Activated naive CD8-positive, alpha-beta T cell treated with anti-CD3 and anti-CD28 coated beads for 36 hours (primary cell): Measurements from ENCODE around the gene PCDHB5. TPM values are rescaled to one million over a fixed set of nuclear protein-coding genes. Genes with fewer than 3 reads are reported as not detected.
"Not testable (repeated sequence)": the region's sequence is repeated elsewhere in the genome, so short reads cannot be mapped to it uniquely, and the experiment has no call there.

Source experiments
- DNase-seq: peaks from one replicate; pipeline ENCODE4 v3.0.0; 2021
- H3K27ac Mint-ChIP-seq: one replicate; pipeline ENCODE4 v1.8.0; 2022; ENCODE audit warnings: mild to moderate bottlenecking, moderate library complexity, mixed read lengths
- H3K27me3 Mint-ChIP-seq: one replicate; pipeline ENCODE4 v1.8.0; 2022; ENCODE audit warnings: mild to moderate bottlenecking, mixed read lengths
- H3K36me3 Mint-ChIP-seq: one replicate; pipeline ENCODE4 v1.8.0; 2021; ENCODE audit warnings: mild to moderate bottlenecking, mixed read lengths
- H3K4me1 Mint-ChIP-seq: one replicate; pipeline ENCODE4 v1.8.0; 2021; ENCODE audit warnings: mixed read lengths
- H3K4me3 Mint-ChIP-seq: one replicate; pipeline ENCODE4 v1.8.0; 2022; ENCODE audit warnings: mild to moderate bottlenecking, moderate library complexity, mixed read lengths
- H3K9me3 Mint-ChIP-seq: one replicate; pipeline ENCODE4 v1.8.0; 2022; ENCODE audit warnings: mixed read lengths
- total RNA-seq, 2 experiments: library from RNA; stranded (reverse); gene quantifications; one replicate each; pipeline ENCODE4 v1.2.3, GENCODE V29; 2021

PCDHB5 gene
- total RNA-seq, 2 experiments from 2014 or later: not detected

DNA sequence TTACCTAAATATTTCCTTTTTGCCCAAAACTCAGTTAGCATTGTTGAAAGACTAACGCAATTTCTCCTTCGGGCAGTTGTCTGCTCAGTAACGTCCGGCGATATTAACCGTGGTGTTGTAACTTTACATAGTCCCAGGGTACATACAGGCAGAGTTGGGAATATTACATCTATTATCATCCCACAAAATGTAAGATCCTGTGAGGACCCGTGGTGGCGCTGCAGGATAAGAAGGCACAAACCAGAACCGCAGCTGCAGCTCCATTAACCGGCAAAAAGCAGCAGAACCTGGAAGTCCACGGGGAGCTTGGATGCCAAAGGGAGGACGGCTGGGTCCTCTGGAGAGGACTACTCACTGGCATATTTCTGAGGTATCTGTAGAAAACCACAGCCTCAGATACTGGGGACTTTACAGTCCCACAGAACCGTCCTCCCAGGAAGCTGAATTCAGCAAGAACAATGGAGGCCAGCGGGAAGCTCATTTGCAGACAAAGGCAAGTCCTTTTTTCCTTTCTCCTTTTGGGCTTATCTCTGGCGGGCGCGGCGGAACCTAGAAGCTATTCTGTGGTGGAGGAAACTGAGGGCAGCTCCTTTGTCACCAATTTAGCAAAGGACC lies 42.7 kb downstream of the PCDHB5 start, which contains the start of gene PCDHB8:
Gene PCDHB8 (plus strand): TSS at position 214 of the 615 bp plus-strand sequence. CDS start 245 bp downstream, at position 459.
- Mint-ChIP-seq H3K27me3 (peaks cover 36% of the 10 kb centered on the region), H3K36me3 (peaks cover 13% of the 10 kb centered on the region), H3K9me3 (peaks cover 24% of the 10 kb centered on the region)
- not testable (repeated sequence) for DNase-seq, H3K4me1 Mint-ChIP-seq, H3K27ac Mint-ChIP-seq, H3K4me3 Mint-ChIP-seq

DNA sequence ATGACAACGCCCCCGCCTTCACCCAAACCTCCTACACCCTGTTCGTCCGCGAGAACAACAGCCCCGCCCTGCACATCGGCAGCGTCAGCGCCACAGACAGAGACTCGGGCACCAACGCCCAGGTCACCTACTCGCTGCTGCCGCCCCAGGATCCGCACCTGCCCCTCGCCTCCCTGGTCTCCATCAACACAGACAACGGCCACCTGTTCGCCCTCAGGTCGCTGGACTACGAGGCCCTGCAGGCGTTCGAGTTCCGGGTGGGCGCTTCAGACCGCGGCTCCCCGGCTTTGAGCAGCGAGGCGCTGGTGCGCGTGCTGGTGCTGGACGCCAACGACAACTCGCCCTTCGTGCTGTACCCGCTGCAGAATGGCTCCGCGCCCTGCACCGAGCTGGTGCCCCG lies 44.4 kb downstream of the PCDHB5 start:
- not testable (repeated sequence) for H3K27ac Mint-ChIP-seq, H3K4me3 Mint-ChIP-seq, DNase-seq, H3K4me1 Mint-ChIP-seq, H3K36me3 Mint-ChIP-seq
- Mint-ChIP-seq H3K9me3 (peaks cover 29% of the 10 kb centered on the region), H3K27me3 (peaks cover 32% of the 10 kb centered on the region)

DNA sequence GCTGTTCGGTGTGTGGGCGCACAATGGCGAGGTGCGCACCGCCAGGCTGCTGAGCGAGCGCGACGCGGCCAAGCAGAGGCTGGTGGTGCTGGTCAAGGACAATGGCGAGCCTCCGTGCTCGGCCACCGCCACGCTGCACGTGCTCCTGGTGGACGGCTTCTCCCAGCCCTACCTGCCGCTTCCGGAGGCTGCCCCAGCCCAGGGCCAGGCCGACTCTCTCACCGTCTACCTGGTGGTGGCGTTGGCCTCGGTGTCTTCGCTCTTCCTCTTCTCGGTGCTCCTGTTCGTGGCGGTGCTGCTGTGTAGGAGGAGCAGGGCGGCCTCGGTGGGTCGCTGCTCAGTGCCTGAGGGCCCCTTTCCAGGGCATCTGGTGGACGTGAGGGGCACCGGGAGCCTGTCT lies 44.9 kb downstream of the PCDHB5 start:
- Mint-ChIP-seq H3K36me3 (peaks cover 10% of the 10 kb centered on the region), H3K9me3 (peaks cover 31% of the 10 kb centered on the region), H3K27me3 (peaks cover 37% of the 10 kb centered on the region)
- DNase-seq, H3K4me3 Mint-ChIP-seq, H3K4me1 Mint-ChIP-seq, H3K27ac Mint-ChIP-seq: not testable (repeated sequence)

DNA sequence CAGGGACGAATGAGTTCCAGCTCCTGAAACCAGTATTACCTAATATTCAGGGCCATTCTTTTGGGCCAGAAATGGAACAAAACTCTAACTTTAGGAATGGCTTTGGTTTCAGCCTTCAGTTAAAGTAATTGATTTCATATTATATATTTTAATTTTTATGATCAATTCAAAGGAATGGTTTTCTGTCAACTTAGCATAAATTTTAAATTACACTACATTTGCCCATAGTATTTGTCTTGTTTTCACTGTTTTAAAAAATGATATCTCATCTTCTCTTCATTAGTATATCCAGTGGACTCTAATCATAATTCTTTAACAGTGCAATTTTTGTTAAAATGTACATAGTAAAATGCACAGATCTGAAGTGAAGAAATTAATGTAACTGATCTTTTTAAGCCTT lies 45.3 kb downstream of the PCDHB5 start:
- Mint-ChIP-seq H3K27ac (no peak overlapping the region), H3K4me3 (no peak overlapping the region), H3K27me3 (peaks cover 42% of the 10 kb centered on the region), H3K36me3 (peaks cover 7% of the 10 kb centered on the region), H3K9me3 (peaks cover 31% of the 10 kb centered on the region), H3K4me1 (no peaks in the 10 kb centered on the region)
- no peak for DNase-seq

DNA sequence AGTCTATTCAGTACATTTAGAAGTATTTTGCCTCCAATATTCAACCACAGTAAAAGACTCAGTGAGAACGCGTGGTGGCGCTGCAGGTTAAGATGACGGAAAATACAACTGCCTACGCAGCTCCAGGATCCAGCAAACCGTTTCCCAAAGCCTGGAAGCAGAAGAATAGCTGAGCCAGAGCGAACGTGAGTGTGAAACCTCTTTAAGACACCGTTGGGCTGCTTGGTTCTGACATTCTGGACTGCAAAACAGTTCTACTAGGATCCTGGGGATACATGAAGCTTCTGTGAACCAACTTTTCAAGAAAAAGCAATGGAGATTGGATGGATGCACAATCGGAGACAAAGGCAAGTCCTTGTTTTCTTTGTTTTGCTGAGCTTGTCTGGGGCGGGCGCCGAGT lies 47.2 kb downstream of the PCDHB5 start, which contains the start of gene PCDHB16:
Gene PCDHB16 (plus strand): TSS at position 140 of the 400 bp plus-strand sequence. CDS start 173 bp downstream, at position 313.
- Mint-ChIP-seq H3K9me3 (peaks cover 38% of the 10 kb centered on the region), H3K4me1 (peaks cover 3% of the 10 kb centered on the region), H3K4me3 (no peak within 1 kb of the TSS)

DNA sequence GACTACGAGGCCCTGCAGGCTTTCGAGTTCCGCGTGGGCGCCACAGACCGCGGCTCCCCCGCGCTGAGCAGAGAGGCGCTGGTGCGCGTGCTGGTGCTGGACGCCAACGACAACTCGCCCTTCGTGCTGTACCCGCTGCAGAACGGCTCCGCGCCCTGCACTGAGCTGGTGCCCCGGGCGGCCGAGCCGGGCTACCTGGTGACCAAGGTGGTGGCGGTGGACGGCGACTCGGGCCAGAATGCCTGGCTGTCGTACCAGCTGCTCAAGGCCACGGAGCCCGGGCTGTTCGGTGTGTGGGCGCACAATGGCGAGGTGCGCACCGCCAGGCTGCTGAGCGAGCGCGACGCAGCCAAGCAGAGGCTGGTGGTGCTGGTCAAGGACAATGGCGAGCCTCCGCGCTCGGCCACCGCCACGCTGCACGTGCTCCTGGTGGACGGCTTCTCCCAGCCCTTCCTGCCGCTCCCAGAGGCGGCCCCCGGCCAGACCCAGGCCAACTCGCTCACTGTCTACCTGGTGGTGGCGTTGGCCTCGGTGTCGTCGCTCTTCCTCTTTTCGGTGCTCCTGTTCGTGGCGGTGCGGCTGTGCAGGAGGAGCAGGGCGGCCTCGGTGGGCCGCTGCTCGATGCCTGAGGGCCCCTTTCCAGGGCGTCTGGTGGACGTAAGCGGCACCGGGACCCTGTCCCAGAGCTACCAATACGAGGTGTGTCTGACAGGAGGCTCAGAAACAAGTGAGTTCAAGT lies 49.3 kb downstream of the PCDHB5 start:
- H3K9me3 Mint-ChIP-seq: peaks cover 46% of the 10 kb centered on the region
- peak overlapping the region; percentile 42 for H3K27ac Mint-ChIP-seq
- not testable (repeated sequence) for H3K4me3 Mint-ChIP-seq, H3K4me1 Mint-ChIP-seq, DNase-seq
- H3K36me3 Mint-ChIP-seq: peaks cover 18% of the 10 kb centered on the region
- peaks cover 72% of the 10 kb centered on the region for H3K27me3 Mint-ChIP-seq

More for the DNA sequence above, 47.2 kb downstream of the PCDHB5 start, which contains the start of gene PCDHB16:
- peaks cover 57% of the 10 kb centered on the region for H3K27me3 Mint-ChIP-seq
- no peak within 1 kb of the TSS for H3K27ac Mint-ChIP-seq
- no peak for DNase-seq
- H3K36me3 Mint-ChIP-seq: peaks cover 9% of the 10 kb centered on the region

DNA sequence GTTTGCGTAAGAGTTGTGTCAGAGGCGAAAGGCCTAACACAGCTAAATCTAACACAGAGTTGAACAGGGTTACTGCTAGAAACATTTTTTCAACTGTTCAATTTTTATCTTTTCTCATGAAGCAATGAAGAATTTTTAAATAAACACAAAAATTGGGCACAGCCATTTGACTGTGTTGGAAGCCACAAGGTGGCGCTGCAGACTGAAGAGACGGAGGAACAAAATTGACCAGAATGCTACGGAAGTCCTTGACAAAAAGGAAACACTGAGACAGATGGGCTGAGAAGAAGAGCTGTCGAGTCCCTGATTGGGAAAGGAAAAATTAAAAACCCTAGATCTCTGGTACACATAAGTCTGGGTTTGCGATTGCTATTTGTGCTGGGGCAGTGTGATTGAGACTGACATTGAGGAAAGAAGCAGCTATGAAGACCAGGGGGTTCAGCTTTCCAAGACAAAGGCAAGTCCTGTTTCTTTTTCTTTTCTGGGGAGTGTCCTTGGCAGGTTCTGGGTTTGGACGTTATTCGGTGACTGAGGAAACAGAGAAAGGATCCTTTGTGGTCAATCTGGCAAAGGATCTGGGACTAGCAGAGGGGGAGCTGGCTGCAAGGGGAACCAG lies 52.0 kb downstream of the PCDHB5 start, which contains the start of gene PCDHB9:
Gene PCDHB9 (plus strand): TSS at position 265 of the 616 bp plus-strand sequence. CDS start 158 bp downstream, at position 423.
- H3K27ac Mint-ChIP-seq: no peak within 1 kb of the TSS
- no peak within 1 kb of the TSS for H3K4me3 Mint-ChIP-seq
- DNase-seq: no peak
- peaks cover 19% of the 10 kb centered on the region for H3K36me3 Mint-ChIP-seq
- peaks cover 85% of the 10 kb centered on the region for H3K27me3 Mint-ChIP-seq
- H3K4me1 Mint-ChIP-seq: peaks cover 3% of the 10 kb centered on the region
- peaks cover 44% of the 10 kb centered on the region for H3K9me3 Mint-ChIP-seq

Other genes with a start within 250 kb of the PCDHB5 start
- not detected for gene PCDHAC1, start 208.9 kb upstream of the PCDHB5 start, total RNA-seq
- gene PCDHAC2, start 168.7 kb upstream of the PCDHB5 start, total RNA-seq: not detected
- gene PCDHB1, start 83.8 kb upstream of the PCDHB5 start, total RNA-seq: not detected
- gene PCDHB2, start 40.6 kb upstream of the PCDHB5 start, total RNA-seq: not detected
- gene PCDHB3, start 34.7 kb upstream of the PCDHB5 start, total RNA-seq: not detected
- not detected for gene PCDHB4, start 13.4 kb upstream of the PCDHB5 start, total RNA-seq
- not detected for gene PCDHB6, start 14.9 kb downstream of the PCDHB5 start, total RNA-seq
- gene PCDHB7, start 37.4 kb downstream of the PCDHB5 start, total RNA-seq: not detected
- not detected for gene PCDHB8, start 42.6 kb downstream of the PCDHB5 start, total RNA-seq
- not detected for gene PCDHB16, start 47.2 kb downstream of the PCDHB5 start, total RNA-seq
- gene PCDHB9, start 52.0 kb downstream of the PCDHB5 start, total RNA-seq: not detected
- gene PCDHB10, start 57.1 kb downstream of the PCDHB5 start, total RNA-seq: not detected
- gene PCDHB11, start 64.4 kb downstream of the PCDHB5 start, total RNA-seq: not detected
- gene PCDHB12, start 73.5 kb downstream of the PCDHB5 start, total RNA-seq: not detected
- gene PCDHB13, start 78.7 kb downstream of the PCDHB5 start, total RNA-seq: not detected
- not detected for gene PCDHB14, start 88.1 kb downstream of the PCDHB5 start, total RNA-seq
- not detected for gene PCDHB15, start 110.2 kb downstream of the PCDHB5 start, total RNA-seq
- under 1 TPM in 1 of 2 experiments, not detected in 1; 0.21 TPM for gene SLC25A2, start 168.8 kb downstream of the PCDHB5 start, total RNA-seq
- 10 to 100 TPM; 60.4 to 60.5 TPM for gene TAF7, start 185.6 kb downstream of the PCDHB5 start, total RNA-seq
- not detected for gene PCDHGA1, start 195.3 kb downstream of the PCDHB5 start, total RNA-seq
- not detected for gene PCDHGA2, start 203.6 kb downstream of the PCDHB5 start, total RNA-seq
- gene PCDHGA3, start 208.6 kb downstream of the PCDHB5 start, total RNA-seq: not detected
- gene PCDHGB1, start 214.9 kb downstream of the PCDHB5 start, total RNA-seq: not detected
- under 1 TPM in 1 of 2 experiments, not detected in 1; 0.12 TPM for gene PCDHGA4, start 219.8 kb downstream of the PCDHB5 start, total RNA-seq
- under 1 TPM in 1 of 2 experiments, not detected in 1; 0.10 TPM for gene PCDHGB2, start 224.8 kb downstream of the PCDHB5 start, total RNA-seq
- under 1 TPM in 1 of 2 experiments, not detected in 1; 0.06 TPM for gene PCDHGA5, start 229.0 kb downstream of the PCDHB5 start, total RNA-seq
- gene PCDHGB3, start 235.0 kb downstream of the PCDHB5 start, total RNA-seq: not detected
- under 1 TPM; 0.08 TPM for gene PCDHGA6, start 238.7 kb downstream of the PCDHB5 start, total RNA-seq
- not detected for gene PCDHGA7, start 247.5 kb downstream of the PCDHB5 start, total RNA-seq